Activated T-cell treated with anti-CD3 and anti-CD28 coated beads, Interleukin-2, amount 50 U/mL, for 4 hours (primary cell): ENCODE data around the gene SCPEP1. TPM values are rescaled to one million over a fixed set of nuclear protein-coding genes. Genes with fewer than 3 reads are reported as not detected.

Experiments used
- ATAC-seq, 2 donors: fragments of 200-7000 bp; cut with Tn5 transposase; one replicate each; pipeline ENCODE4 v1.10.0; 2021
- DNase-seq: peaks from one replicate; pipeline ENCODE4 v3.0.0-alpha.2; 2020
- H3K27me3 Mint-ChIP-seq: one replicate; pipeline ENCODE4 v1.8.0; 2021; ENCODE audit warnings: low read depth, mixed read lengths
- H3K36me3 Mint-ChIP-seq: one replicate; pipeline ENCODE4 v1.8.0; 2022; ENCODE audit warnings: mixed read lengths; ENCODE audit not compliant: insufficient read depth
- H3K4me1 Mint-ChIP-seq: one replicate; pipeline ENCODE4 v1.8.0; 2021; ENCODE audit warnings: low read depth, mixed read lengths
- H3K4me3 Mint-ChIP-seq: one replicate; pipeline ENCODE4 v1.8.0; 2021; ENCODE audit warnings: mild to moderate bottlenecking, moderate library complexity, mixed read lengths
- H3K9me3 Mint-ChIP-seq: one replicate; pipeline ENCODE4 v1.8.0; 2021; ENCODE audit warnings: mixed read lengths
- total RNA-seq, 3 donors: library from RNA; stranded (reverse); gene quantifications; one replicate each; pipeline ENCODE4 v1.2.1, GENCODE V29; 2021

SCPEP1 gene
- total RNA-seq, 3 donors from 2014 or later = 10.8 to 17.6 (median 14.1) TPM

DNA sequence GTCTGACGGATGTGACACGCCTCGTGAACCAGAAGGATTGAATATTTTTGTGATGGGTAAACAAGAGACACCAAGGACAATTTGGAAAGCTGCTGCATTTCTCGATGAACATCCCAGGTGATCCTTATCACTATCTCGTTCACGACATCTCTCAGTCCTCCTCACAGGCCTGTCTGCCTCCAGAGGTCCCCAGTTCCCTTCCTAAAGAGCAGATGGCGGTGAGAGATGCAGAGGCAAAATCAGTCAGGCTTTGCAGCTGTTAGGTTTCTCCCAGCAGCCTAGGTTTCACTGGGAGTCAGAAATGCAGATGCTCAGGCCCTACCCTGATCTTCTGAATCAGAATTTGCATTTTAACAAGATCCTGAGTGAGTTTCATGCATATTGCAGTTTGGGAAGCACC lies 23.6 kb downstream of the SCPEP1 start:
- Mint-ChIP-seq H3K9me3 (no peaks in the 10 kb centered on the region), H3K36me3 (peaks cover 16% of the 10 kb centered on the region), H3K27me3 (no peaks in the 10 kb centered on the region), H3K4me1 (peaks cover 5% of the 10 kb centered on the region), H3K4me3 (no peak overlapping the region)
- ATAC-seq (no peak), DNase-seq (no peak)

DNA sequence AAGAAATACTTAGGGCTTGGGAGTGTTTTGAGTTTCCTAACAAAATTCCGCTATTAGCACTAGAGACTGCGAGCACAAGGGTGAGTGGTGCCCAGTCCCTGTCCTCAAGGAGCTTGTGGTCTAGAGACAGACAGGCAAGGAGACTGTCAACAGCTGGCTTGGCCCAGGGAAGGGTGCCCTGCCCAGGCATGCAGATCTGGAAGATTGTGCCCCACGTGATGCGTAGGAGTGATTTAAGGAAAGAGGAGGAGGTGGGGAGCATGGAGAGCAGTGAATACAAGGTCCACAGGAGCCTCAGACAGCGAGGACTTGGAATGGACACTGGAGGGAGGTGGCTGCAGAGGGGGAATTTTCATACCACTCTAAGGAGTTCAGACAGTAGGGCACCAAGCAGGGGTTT lies 25.0 kb downstream of the SCPEP1 start:
- DNase-seq = no peak
- no peaks in the 10 kb centered on the region for H3K27me3 Mint-ChIP-seq
- H3K4me3 Mint-ChIP-seq = no peak overlapping the region
- no peak for ATAC-seq
- H3K4me1 Mint-ChIP-seq = peaks cover 5% of the 10 kb centered on the region
- H3K9me3 Mint-ChIP-seq = no peaks in the 10 kb centered on the region
- H3K36me3 Mint-ChIP-seq = peaks cover 10% of the 10 kb centered on the region

- ATAC-seq (peak in 1 of 2 donors; percentile 21), DNase-seq (no peak)
- H3K4me3 Mint-ChIP-seq = no peak overlapping the region
- peaks cover 6% of the 10 kb centered on the region for H3K4me1 Mint-ChIP-seq
- H3K27me3 Mint-ChIP-seq = no peaks in the 10 kb centered on the region
- no peaks in the 10 kb centered on the region for H3K9me3 Mint-ChIP-seq
- peaks cover 10% of the 10 kb centered on the region for H3K36me3 Mint-ChIP-seq
Observed at GRCh38 chr17:57004944-57005579, 27.1 kb downstream of the SCPEP1 start.

GRCh38 chr17:57006040-57006439 lies 28.1 kb downstream of the SCPEP1 start:
- H3K9me3 Mint-ChIP-seq = no peaks in the 10 kb centered on the region
- H3K4me3 Mint-ChIP-seq = no peak overlapping the region
- DNase-seq (no peak), ATAC-seq (no peak)
- H3K27me3 Mint-ChIP-seq = no peaks in the 10 kb centered on the region
- peaks cover 6% of the 10 kb centered on the region for H3K36me3 Mint-ChIP-seq
- peaks cover 10% of the 10 kb centered on the region for H3K4me1 Mint-ChIP-seq

DNA sequence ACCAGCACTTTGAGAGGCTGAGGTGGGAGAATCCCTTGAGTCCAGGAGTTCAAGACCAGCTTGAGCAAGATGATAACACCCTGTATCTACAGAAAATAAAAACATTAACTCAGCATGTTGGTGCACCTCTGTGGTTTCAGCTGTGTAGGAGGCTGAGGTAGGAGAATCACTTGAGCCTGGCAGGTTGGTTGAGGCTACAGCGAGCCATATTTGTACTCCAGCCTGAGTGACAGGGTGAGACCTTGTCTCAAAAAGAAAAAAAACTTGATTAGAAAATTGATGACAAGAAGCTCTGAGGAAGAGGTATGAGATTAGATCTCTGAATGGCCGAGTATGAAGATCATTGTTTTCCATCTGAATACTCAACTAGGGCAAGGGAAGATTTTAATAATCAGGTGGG lies 31.0 kb downstream of the SCPEP1 start:
- H3K27me3 Mint-ChIP-seq = peaks cover 2% of the 10 kb centered on the region
- ATAC-seq = no peak
- H3K4me3 Mint-ChIP-seq = no peak overlapping the region
- peaks cover 7% of the 10 kb centered on the region for H3K4me1 Mint-ChIP-seq
- DNase-seq = no peak
- H3K36me3 Mint-ChIP-seq = no peaks in the 10 kb centered on the region
- H3K9me3 Mint-ChIP-seq = no peaks in the 10 kb centered on the region

DNA sequence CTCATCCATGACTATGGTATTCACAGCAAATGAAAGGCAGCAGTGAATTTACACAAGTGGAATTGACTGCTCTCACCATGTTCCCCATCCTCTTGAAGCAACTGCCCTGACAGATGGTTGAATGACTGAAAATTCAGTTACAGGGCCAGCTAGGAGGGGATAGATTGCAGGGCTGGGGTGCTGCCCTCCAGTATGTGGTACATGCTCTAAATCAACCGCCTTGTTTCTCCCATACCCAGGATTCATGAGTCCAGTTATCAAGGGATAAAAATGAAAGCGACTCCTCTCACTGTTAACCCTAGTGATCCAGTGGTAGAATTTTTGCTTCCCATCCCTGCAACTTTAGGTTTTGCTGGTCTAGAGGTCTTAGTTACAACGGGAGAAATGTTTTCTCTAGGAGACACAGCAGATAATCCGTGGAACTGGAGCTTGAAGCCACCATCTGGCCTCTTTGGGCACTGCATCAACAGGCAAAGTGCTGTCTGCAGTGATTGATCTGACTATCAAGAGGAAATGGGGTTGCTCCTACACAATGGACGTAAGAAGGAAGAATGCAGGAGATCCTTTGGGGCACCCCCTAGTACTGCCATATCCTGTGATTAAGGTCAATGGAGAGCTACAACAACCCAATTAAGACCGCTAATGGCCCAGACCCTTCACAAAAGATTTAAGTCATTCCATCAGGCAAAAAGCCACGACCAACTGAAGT lies 32.0 kb downstream of the SCPEP1 start:
- Mint-ChIP-seq H3K36me3 (no peaks in the 10 kb centered on the region), H3K4me3 (peak overlapping the region; percentile 4), H3K27me3 (peaks cover 5% of the 10 kb centered on the region), H3K9me3 (no peaks in the 10 kb centered on the region), H3K4me1 (peaks cover 7% of the 10 kb centered on the region)
- DNase-seq (peak; percentile 37), ATAC-seq (peak; percentile 85)

DNA sequence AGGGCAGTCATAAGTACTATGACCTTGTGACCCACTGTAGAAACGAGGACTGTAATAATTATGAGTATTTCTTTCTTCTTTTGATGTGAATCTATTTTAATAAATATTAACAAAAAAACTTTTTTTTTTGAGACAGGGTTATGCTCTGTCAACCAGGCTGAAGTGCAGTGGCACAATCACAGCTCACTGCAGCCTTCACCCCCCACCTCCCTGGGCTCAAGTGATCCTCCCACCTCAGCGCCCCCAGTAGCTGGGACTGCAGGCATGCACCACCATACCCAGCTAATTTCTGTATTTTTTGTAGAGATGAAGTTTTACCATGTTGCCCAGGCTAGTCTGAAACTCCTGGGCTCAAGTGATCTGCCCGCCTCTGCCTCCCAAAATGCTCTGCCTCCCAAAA lies 32.6 kb downstream of the SCPEP1 start:
- H3K36me3 Mint-ChIP-seq = no peaks in the 10 kb centered on the region
- ATAC-seq (no peak), DNase-seq (no peak)
- H3K9me3 Mint-ChIP-seq = no peaks in the 10 kb centered on the region
- H3K4me1 Mint-ChIP-seq = peaks cover 5% of the 10 kb centered on the region
- no peak overlapping the region for H3K4me3 Mint-ChIP-seq
- H3K27me3 Mint-ChIP-seq = peaks cover 7% of the 10 kb centered on the region

- Mint-ChIP-seq H3K36me3 (no peaks in the 10 kb centered on the region), H3K9me3 (no peaks in the 10 kb centered on the region), H3K27me3 (peaks cover 7% of the 10 kb centered on the region), H3K4me1 (peaks cover 5% of the 10 kb centered on the region), H3K4me3 (no peak overlapping the region)
- ATAC-seq (no peak), DNase-seq (no peak)
Observed at GRCh38 chr17:57011491-57012015, 33.6 kb downstream of the SCPEP1 start.

- Mint-ChIP-seq H3K9me3 (no peaks in the 10 kb centered on the region), H3K4me1 (no peaks in the 10 kb centered on the region), H3K36me3 (no peaks in the 10 kb centered on the region), H3K4me3 (no peak overlapping the region), H3K27me3 (peaks cover 15% of the 10 kb centered on the region)
- ATAC-seq (no peak), DNase-seq (no peak)
Observed at GRCh38 chr17:57016071-57016763, 38.3 kb downstream of the SCPEP1 start.

DNA sequence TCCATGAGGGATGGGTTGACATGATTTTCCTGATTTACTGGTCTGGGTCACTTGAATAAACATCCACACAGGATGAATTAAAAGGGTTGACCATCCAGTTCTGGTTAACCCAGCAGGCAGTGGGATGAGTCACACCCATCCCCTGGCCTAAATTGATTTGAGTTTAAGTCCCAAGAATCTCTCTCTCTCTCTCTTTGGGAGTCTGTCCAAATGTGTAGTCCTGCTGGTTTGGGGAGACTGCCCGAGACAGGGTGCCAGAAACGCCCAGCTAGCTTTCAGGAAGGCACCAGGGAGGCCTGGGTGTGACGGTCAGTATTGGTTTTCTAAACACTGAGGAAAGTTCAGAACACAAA lies 38.8 kb downstream of the SCPEP1 start:
- Mint-ChIP-seq H3K4me3 (no peak overlapping the region), H3K36me3 (no peaks in the 10 kb centered on the region), H3K4me1 (no peaks in the 10 kb centered on the region), H3K9me3 (no peaks in the 10 kb centered on the region), H3K27me3 (peaks cover 15% of the 10 kb centered on the region)
- no peak for ATAC-seq
- no peak for DNase-seq

GRCh38 chr17:57017625-57018024 lies 39.7 kb downstream of the SCPEP1 start:
- H3K36me3 Mint-ChIP-seq = no peaks in the 10 kb centered on the region
- H3K9me3 Mint-ChIP-seq = no peaks in the 10 kb centered on the region
- DNase-seq = no peak
- H3K4me3 Mint-ChIP-seq = no peak overlapping the region
- no peaks in the 10 kb centered on the region for H3K4me1 Mint-ChIP-seq
- no peak for ATAC-seq
- H3K27me3 Mint-ChIP-seq = peaks cover 15% of the 10 kb centered on the region

- no peaks in the 10 kb centered on the region for H3K36me3 Mint-ChIP-seq
- no peaks in the 10 kb centered on the region for H3K9me3 Mint-ChIP-seq
- no peak for DNase-seq
- no peaks in the 10 kb centered on the region for H3K4me1 Mint-ChIP-seq
- peaks cover 12% of the 10 kb centered on the region for H3K27me3 Mint-ChIP-seq
- no peak for ATAC-seq
- no peak overlapping the region for H3K4me3 Mint-ChIP-seq
Observed at GRCh38 chr17:57020208-57020607, 42.3 kb downstream of the SCPEP1 start.

- Mint-ChIP-seq H3K36me3 (no peaks in the 10 kb centered on the region), H3K4me3 (no peak overlapping the region), H3K27me3 (peaks cover 12% of the 10 kb centered on the region), H3K9me3 (peaks cover 6% of the 10 kb centered on the region), H3K4me1 (no peaks in the 10 kb centered on the region)
- DNase-seq (no peak), ATAC-seq (no peak)
Observed at GRCh38 chr17:57021226-57021940, 43.5 kb downstream of the SCPEP1 start.

GRCh38 chr17:57025876-57026275 lies 47.9 kb downstream of the SCPEP1 start:
- peaks cover 20% of the 10 kb centered on the region for H3K27me3 Mint-ChIP-seq
- H3K4me3 Mint-ChIP-seq = no peak overlapping the region
- no peaks in the 10 kb centered on the region for H3K4me1 Mint-ChIP-seq
- no peaks in the 10 kb centered on the region for H3K36me3 Mint-ChIP-seq
- no peak for ATAC-seq
- DNase-seq = no peak
- H3K9me3 Mint-ChIP-seq = peaks cover 20% of the 10 kb centered on the region
